SK-N-SH (cell line): Measurements from ENCODE around the gene OBI1. TPM values are rescaled to one million over a fixed set of nuclear protein-coding genes. Genes with fewer than 3 reads are reported as not detected.
A peak's percentile ranks its signal among the peaks of the same experiment; 100 is the strongest.

ENCODE experiments used
- CTCF ChIA-PET: fragments of 300-600, 350-600 bp; formaldehyde crosslinking; extraction: SDS; loops from one replicate; lab custom pipeline; 2021; lab: Yijun Ruan, JAX
- POLR2A ChIA-PET: fragments of 350-600 bp; sonication (Branson Sonifier 250); formaldehyde crosslinking; extraction: SDS; loops from one replicate; lab custom pipeline; 2020; ENCODE audit warnings: antibody characterized with exemption, inconsistent platforms; lab: Yijun Ruan, JAX
- DNase-seq: peaks from one replicate; pipeline ENCODE4 v3.0.0; 2012
- H2AFZ ChIP-seq: fragments of 200-600 bp; sonication (generic); 2 replicates; pipeline ENCODE4 v1.8.1; 2016; ENCODE audit warnings: antibody characterized with exemption, mild to moderate bottlenecking, low read depth
- H3F3A ChIP-seq: fragments of 200-600 bp; sonication (generic); replicated peaks from 2 replicates; pipeline ENCODE3; 2016; ENCODE audit warnings: antibody characterized with exemption, mild to moderate bottlenecking; ENCODE audit not compliant: insufficient read depth
- H3K27ac ChIP-seq, 2 experiments: fragments of 200-500 bp in 1 of 2; fragments of 200-600 bp in 1 of 2; sonication (Bioruptor generic) in 1 of 2; sonication (generic), shearing (Covaris generic) in 1 of 2; 2 replicates each; pipeline versions ENCODE4 v1.5.1 to v1.6.1; 2014 to 2016; ENCODE audit warnings: low read depth in 2 of 2, inconsistent platforms in 1 of 2, low read length in 1 of 2, mild to moderate bottlenecking in 1 of 2, mixed read lengths in 1 of 2
- H3K27me3 ChIP-seq: fragments of 200-600 bp; sonication (generic), shearing (Covaris generic); 2 replicates; pipeline ENCODE4 v1.6.1; 2016; ENCODE audit warnings: mixed run types; ENCODE audit not compliant: insufficient read depth
- H3K36me3 ChIP-seq, 2 experiments: fragments of 200-500 bp in 1 of 2; fragments of 200-600 bp in 1 of 2; sonication (Bioruptor generic) in 1 of 2; sonication (generic) in 1 of 2; replicated peaks in 1 of 2; 2 replicates each; pipeline versions ENCODE3 to v1.5.1; 2014 to 2016; ENCODE audit warnings: low read length in 1 of 2, mild to moderate bottlenecking in 1 of 2; ENCODE audit not compliant: insufficient read depth in 2 of 2, control insufficient read depth in 1 of 2
- H3K4me1 ChIP-seq, 2 experiments: fragments of 200-500 bp in 1 of 2; fragments of 200-600 bp in 1 of 2; sonication (Bioruptor generic) in 1 of 2; sonication (generic), shearing (Covaris generic) in 1 of 2; 2 replicates each; pipeline versions ENCODE4 v1.5.1 to v1.6.1; 2014 to 2016; ENCODE audit warnings: low read depth in 1 of 2, low read length in 1 of 2, mixed run types in 1 of 2; ENCODE audit not compliant: insufficient read depth in 2 of 2, control insufficient read depth in 1 of 2
- H3K4me2 ChIP-seq: fragments of 200-600 bp; sonication (generic), shearing (Covaris generic); 2 replicates; pipeline ENCODE4 v1.6.1; 2017; ENCODE audit warnings: mixed run types
- H3K4me3 ChIP-seq, 2 experiments: fragments of 200-500 bp in 1 of 2; fragments of 200-600 bp in 1 of 2; sonication (Bioruptor generic) in 1 of 2; sonication (generic), shearing (Covaris generic) in 1 of 2; 2 replicates each; pipeline versions ENCODE4 v1.5.1 to v1.8.1; 2014 to 2016; ENCODE audit warnings: low read depth in 2 of 2, inconsistent platforms in 1 of 2, low read length in 1 of 2, mild to moderate bottlenecking in 1 of 2, mixed read lengths in 1 of 2, moderate library complexity in 1 of 2
- H3K79me2 ChIP-seq: fragments of 200-600 bp; sonication (generic); 2 replicates; pipeline ENCODE4 v1.8.1; 2017; ENCODE audit warnings: mild to moderate bottlenecking; ENCODE audit not compliant: insufficient read depth
- H3K9ac ChIP-seq: fragments of 200-600 bp; sonication (generic); 2 replicates; pipeline ENCODE4 v1.6.1; 2017; ENCODE audit warnings: mixed run types
- H3K9me2 ChIP-seq: fragments of 200-600 bp; sonication (generic); 2 replicates; pipeline ENCODE4 v1.6.1; 2017; ENCODE audit warnings: mixed run types
- H3K9me3 ChIP-seq: fragments of 200-600 bp; sonication (generic); 2 replicates; pipeline ENCODE4 v1.6.1; 2017; ENCODE audit warnings: mixed run types, mild to moderate bottlenecking, moderate library complexity
- H4K20me1 ChIP-seq: fragments of 200-600 bp; sonication (generic); 2 replicates; pipeline ENCODE4 v1.6.1; 2017; ENCODE audit warnings: mild to moderate bottlenecking, mixed run types; ENCODE audit not compliant: insufficient read depth
- ELF1 ChIP-seq: IDR thresholded peaks from 2 replicates; pipeline ENCODE4 v1.4.0; 2012
- EP300 ChIP-seq, 2 experiments: IDR thresholded peaks; 2 replicates each; pipeline versions ENCODE4 v1.4.0 to v1.6.1; 2012; ENCODE audit warnings: borderline replicate concordance in 1 of 2, low read depth in 1 of 2, low read length in 1 of 2
- EZH2phosphoT487 ChIP-seq: fragments of 200-600 bp; sonication (generic); IDR thresholded peaks from 2 replicates; pipeline ENCODE4 v1.6.1; 2017; ENCODE audit warnings: low read depth, mixed run types, mild to moderate bottlenecking, antibody characterized with exemption, moderate library complexity, borderline replicate concordance
- FOXJ3 ChIP-seq: sonication (generic); formaldehyde crosslinking; IDR thresholded peaks from 2 replicates; pipeline ENCODE4 v1.5.1; 2020; ENCODE audit warnings: mild to moderate bottlenecking, missing genetic modification reagents
- FOXM1 ChIP-seq: IDR thresholded peaks from 2 replicates; pipeline ENCODE4 v1.4.0; 2012; ENCODE audit warnings: low read depth, mild to moderate bottlenecking
- MEF2A ChIP-seq: IDR thresholded peaks from 2 replicates; pipeline ENCODE4 v1.4.0; 2012; ENCODE audit warnings: low read depth, borderline replicate concordance
- MXI1 ChIP-seq: IDR thresholded peaks from 2 replicates; pipeline ENCODE4 v1.6.1; 2012; ENCODE audit warnings: mild to moderate bottlenecking, low read depth, low read length, improper control_type of control experiment
- PBX3 ChIP-seq: IDR thresholded peaks from 2 replicates; pipeline ENCODE4; 2012
- RAD21 ChIP-seq: IDR thresholded peaks from 2 replicates; pipeline ENCODE4 v1.6.1; 2012; ENCODE audit warnings: mild to moderate bottlenecking, low read length
- RCOR1 ChIP-seq: fragments of 150-350 bp; IDR thresholded peaks from 2 replicates; pipeline ENCODE4 v1.6.1; 2017; ENCODE audit warnings: antibody characterized with exemption, low read length
- TEAD4 ChIP-seq: IDR thresholded peaks from 2 replicates; pipeline ENCODE4 v1.4.0; 2012; ENCODE audit warnings: mild to moderate bottlenecking, borderline replicate concordance; ENCODE audit not compliant: insufficient read depth
- USF2 ChIP-seq: fragments of 150-350 bp; IDR thresholded peaks from 2 replicates; pipeline ENCODE4 v1.6.1; 2017; ENCODE audit warnings: antibody characterized with exemption, low read length, low read depth, borderline replicate concordance
- WGBS: methylation state at CpG from one replicate; pipeline ENCODE4 v1.1.6; 2017; ENCODE audit warnings: low lambda C conversion rate; 5-methylcytosine and 5-hydroxymethylcytosine counted together
- polyA plus RNA-seq, 3 experiments: library from polyadenylated mRNA; depleted of rRNA; stranded (reverse); fragments of >200 nt; gene quantifications; 2 replicates each; pipeline ENCODE4 v1.2.3, GENCODE V29; 2012
- TF ChIP-seq, protein P1 (sequence below): IDR thresholded peaks from 2 replicates; pipeline ENCODE4 v1.4.0; 2012; ENCODE audit warnings: low read depth
- TF ChIP-seq, protein P2 (sequence below): fragments of 200-600 bp; sonication (generic); IDR thresholded peaks from 2 replicates; pipeline ENCODE4 v1.6.1; 2017; ENCODE audit warnings: antibody characterized with exemption, mild to moderate bottlenecking, moderate library complexity
- TF ChIP-seq, protein P3 (sequence below): fragments of 150-350 bp; IDR thresholded peaks from 2 replicates; pipeline ENCODE4 v1.6.1; 2016; ENCODE audit warnings: mild to moderate bottlenecking, low read depth, low read length

OBI1 gene
- polyA plus RNA-seq, 1 of the 3 experiments (the other 2 are of a cell fraction): 1.8 TPM

- TF ChIP-seq, protein P1, sequence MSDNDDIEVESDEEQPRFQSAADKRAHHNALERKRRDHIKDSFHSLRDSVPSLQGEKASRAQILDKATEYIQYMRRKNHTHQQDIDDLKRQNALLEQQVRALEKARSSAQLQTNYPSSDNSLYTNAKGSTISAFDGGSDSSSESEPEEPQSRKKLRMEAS: no peak
- no peak for TF ChIP-seq EZH2phosphoT487
Measured at GRCh38 chr13:78587395-78587794, 71.6 kb downstream of the OBI1 start (continued).

- H3K27me3 ChIP-seq: peaks cover 8% of the 10 kb centered on the region; the same call in 1 of the 2 replicates
- H3K9me2 ChIP-seq: no peaks in the 10 kb centered on the region
- H2AFZ ChIP-seq: no peak overlapping the region
- no peaks in the 10 kb centered on the region for H3K4me1 ChIP-seq
- CTCF ChIA-PET: interaction anchor here (0.6 to 1.6 kb wide), 4 partner anchors 17 to 346 kb away, joined by 3 to 6 read pairs (median 4); partner anchors contain the start of gene POU4F1
- no peak overlapping the region for H3K4me2 ChIP-seq
- WGBS: 37% methylated on average over 21 of the region's 21 CpGs
- DNase-seq: no peak
- no peaks in the 10 kb centered on the region for H3K9me3 ChIP-seq
- no peak overlapping the region; a peak in 1 of 4 replicates for H3K4me3 ChIP-seq
- no peaks in the 10 kb centered on the region for H4K20me1 ChIP-seq
- TF ChIP-seq, protein P1: no peak
- TF ChIP-seq, protein P2, sequence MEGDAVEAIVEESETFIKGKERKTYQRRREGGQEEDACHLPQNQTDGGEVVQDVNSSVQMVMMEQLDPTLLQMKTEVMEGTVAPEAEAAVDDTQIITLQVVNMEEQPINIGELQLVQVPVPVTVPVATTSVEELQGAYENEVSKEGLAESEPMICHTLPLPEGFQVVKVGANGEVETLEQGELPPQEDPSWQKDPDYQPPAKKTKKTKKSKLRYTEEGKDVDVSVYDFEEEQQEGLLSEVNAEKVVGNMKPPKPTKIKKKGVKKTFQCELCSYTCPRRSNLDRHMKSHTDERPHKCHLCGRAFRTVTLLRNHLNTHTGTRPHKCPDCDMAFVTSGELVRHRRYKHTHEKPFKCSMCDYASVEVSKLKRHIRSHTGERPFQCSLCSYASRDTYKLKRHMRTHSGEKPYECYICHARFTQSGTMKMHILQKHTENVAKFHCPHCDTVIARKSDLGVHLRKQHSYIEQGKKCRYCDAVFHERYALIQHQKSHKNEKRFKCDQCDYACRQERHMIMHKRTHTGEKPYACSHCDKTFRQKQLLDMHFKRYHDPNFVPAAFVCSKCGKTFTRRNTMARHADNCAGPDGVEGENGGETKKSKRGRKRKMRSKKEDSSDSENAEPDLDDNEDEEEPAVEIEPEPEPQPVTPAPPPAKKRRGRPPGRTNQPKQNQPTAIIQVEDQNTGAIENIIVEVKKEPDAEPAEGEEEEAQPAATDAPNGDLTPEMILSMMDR: peak; percentile 44
- TF ChIP-seq RAD21: peak; percentile 26
- TF ChIP-seq, all 33 proteins: peak for 2
- H3K9ac ChIP-seq: no peak overlapping the region
- H3F3A ChIP-seq: no peaks in the 10 kb centered on the region
- POLR2A ChIA-PET: no interaction called here
- no peaks in the 10 kb centered on the region for H3K79me2 ChIP-seq
- no peak overlapping the region for H3K27ac ChIP-seq
- no peaks in the 10 kb centered on the region for H3K36me3 ChIP-seq
Measured at GRCh38 chr13:78586706-78587105, 72.2 kb downstream of the OBI1 start.

- Histone ChIP-seq H3K4me2 (no peak overlapping the region), H4K20me1 (no peaks in the 10 kb centered on the region), H3K27ac (no peak overlapping the region), H3K27me3 (peaks cover 4% of the 10 kb centered on the region; the same call in 1 of the 2 replicates), H3K4me3 (no peak overlapping the region), H3K9ac (no peak overlapping the region), H3K9me3 (no peaks in the 10 kb centered on the region), H3K9me2 (no peaks in the 10 kb centered on the region), H3F3A (no peaks in the 10 kb centered on the region), H3K4me1 (no peaks in the 10 kb centered on the region), H2AFZ (no peak overlapping the region), H3K36me3 (no peaks in the 10 kb centered on the region), H3K79me2 (no peaks in the 10 kb centered on the region)
- 41% methylated on average over 4 of the region's 4 CpGs for WGBS
- DNase-seq: no peak
- CTCF ChIA-PET: no interaction called here
- POLR2A ChIA-PET: no interaction called here
- TF ChIP-seq EP300 (IDR thresholded peaks at IDR 0.05; ENCODE audit: borderline replicate concordance in 1 of 2, low read depth in 1 of 2, low read length in 1 of 2) (no peak), PBX3 (no peak), RAD21 (no peak), FOXJ3 (CRISPR knock-in tag) (no peak), USF2 (no peak), TEAD4 (no peak), ELF1 (no peak), FOXM1 (no peak), RCOR1 (no peak), MXI1 (no peak), MEF2A (no peak)
- TF ChIP-seq, protein P3, sequence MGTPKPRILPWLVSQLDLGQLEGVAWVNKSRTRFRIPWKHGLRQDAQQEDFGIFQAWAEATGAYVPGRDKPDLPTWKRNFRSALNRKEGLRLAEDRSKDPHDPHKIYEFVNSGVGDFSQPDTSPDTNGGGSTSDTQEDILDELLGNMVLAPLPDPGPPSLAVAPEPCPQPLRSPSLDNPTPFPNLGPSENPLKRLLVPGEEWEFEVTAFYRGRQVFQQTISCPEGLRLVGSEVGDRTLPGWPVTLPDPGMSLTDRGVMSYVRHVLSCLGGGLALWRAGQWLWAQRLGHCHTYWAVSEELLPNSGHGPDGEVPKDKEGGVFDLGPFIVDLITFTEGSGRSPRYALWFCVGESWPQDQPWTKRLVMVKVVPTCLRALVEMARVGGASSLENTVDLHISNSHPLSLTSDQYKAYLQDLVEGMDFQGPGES: no peak
- TF ChIP-seq, protein P2: no peak
Measured at GRCh38 chr13:78576261-78576660, 82.7 kb downstream of the OBI1 start.
